B cell (primary cell): ENCODE measurements around the gene ASB2. TPM values are rescaled to one million over a fixed set of nuclear protein-coding genes. Genes with fewer than 3 reads are reported as not detected.

ENCODE experiments used
- ATAC-seq: fragments of 200-7000 bp; cut with Tn5 transposase; one replicate; pipeline ENCODE4 v1.10.0; 2021; ENCODE audit warnings: low read depth, mild to moderate bottlenecking, moderate number of reproducible peaks, moderate library complexity
- CTCF ChIA-PET: fragments of 350-600 bp; sonication (Branson Sonifier 250); formaldehyde crosslinking; loops from one replicate; lab custom pipeline; 2021; ENCODE audit warnings: antibody characterized with exemption, inconsistent platforms; lab: Charles Lee
- POLR2A ChIA-PET: fragments of 350-600 bp; sonication (Branson Sonifier 250); formaldehyde crosslinking; loops from one replicate; lab custom pipeline; 2021; ENCODE audit warnings: antibody characterized with exemption; lab: Charles Lee
- DNase-seq: peaks from one replicate; pipeline ENCODE4 v3.0.0; 2013
- H2AFZ ChIP-seq: 2 replicates; pipeline ENCODE4 v1.6.1; 2012; ENCODE audit warnings: mild to moderate bottlenecking, low read depth, low read length; ENCODE audit not compliant: insufficient read depth, poor library complexity, severe bottlenecking
- H3K27ac ChIP-seq, 2 donors: 1 replicate in 1 of 2; 2 replicates in 1 of 2; pipeline ENCODE4 v1.5.1; 2012 to 2013; ENCODE audit warnings: low read length in 2 of 2, mild to moderate bottlenecking in 2 of 2, moderate library complexity in 1 of 2
- H3K27me3 ChIP-seq, 4 experiments: fragments of 200-600 bp in 1 of 4; sonication (generic) in 1 of 4; replicated peaks in 1 of 4; 1 replicate in 2 of 4; 2 replicates in 2 of 4; pipeline versions ENCODE4 v1.6.1 to v1.7.0; 2013 to 2016; ENCODE audit warnings: low read length in 3 of 4, mild to moderate bottlenecking in 2 of 4, mixed read lengths in 1 of 4, moderate library complexity in 1 of 4; ENCODE audit not compliant: insufficient read depth in 4 of 4, control insufficient read depth in 3 of 4; ENCODE audit errors: control extremely low read depth in 1 of 4
- H3K36me3 ChIP-seq, 2 experiments: replicated peaks in 1 of 2; 1 replicate in 1 of 2; 2 replicates in 1 of 2; pipeline versions ENCODE4 v1.6.1 to v1.7.1; 2013; ENCODE audit warnings: low read length in 1 of 2; ENCODE audit not compliant: insufficient read depth in 2 of 2, control insufficient read depth in 1 of 2; ENCODE audit errors: control extremely low read depth in 1 of 2, extremely low read depth in 1 of 2
- H3K4me1 ChIP-seq, 2 donors: fragments of 200-600 bp in 1 of 2; sonication (generic) in 1 of 2; 1 replicate in 1 of 2; 2 replicates in 1 of 2; pipeline versions ENCODE4 v1.5.1 to v1.6.1; 2013 to 2017; ENCODE audit warnings: low read length in 2 of 2; ENCODE audit not compliant: control insufficient read depth in 2 of 2, insufficient read depth in 2 of 2
- H3K4me2 ChIP-seq: replicated peaks from 2 replicates; pipeline ENCODE3; 2012; ENCODE audit warnings: mild to moderate bottlenecking, low read depth, low read length; ENCODE audit not compliant: poor library complexity, severe bottlenecking
- H3K4me3 ChIP-seq, 5 experiments: fragments of 200-600 bp in 1 of 5; sonication (generic) in 1 of 5; 1 replicate in 3 of 5; 2 replicates in 2 of 5; pipeline versions ENCODE4 v1.5.1 to v1.7.0; 2011 to 2016; ENCODE audit warnings: low read length in 4 of 5, mild to moderate bottlenecking in 4 of 5, low read depth in 2 of 5, control low read depth in 1 of 5, moderate library complexity in 1 of 5; ENCODE audit not compliant: insufficient read depth in 1 of 5; ENCODE audit errors: control extremely low read depth in 1 of 5, extremely low read depth in 1 of 5
- H3K79me2 ChIP-seq: fragments of 200-600 bp; sonication (generic); one replicate; pipeline ENCODE4 v1.6.0; 2016; ENCODE audit warnings: low read length; ENCODE audit not compliant: control insufficient read depth, insufficient read depth
- H3K9ac ChIP-seq: fragments of 200-600 bp; sonication (generic); 2 replicates; pipeline ENCODE4 v1.6.1; 2017; ENCODE audit warnings: mild to moderate bottlenecking, low read length, moderate library complexity
- H3K9me3 ChIP-seq, 3 donors: one replicate each; pipeline versions ENCODE4 v1.6.1 to v1.7.1; 2013; ENCODE audit warnings: low read length in 2 of 3; ENCODE audit not compliant: control insufficient read depth in 2 of 3, insufficient read depth in 1 of 3; ENCODE audit errors: control extremely low read depth in 1 of 3
- H4K20me1 ChIP-seq: 2 replicates; pipeline ENCODE4 v1.6.0; 2012; ENCODE audit warnings: mild to moderate bottlenecking, low read length; ENCODE audit not compliant: insufficient read depth, control insufficient read depth, poor library complexity, severe bottlenecking
- H3K27ac Mint-ChIP-seq: one replicate; pipeline ENCODE4 v1.8.0; 2021; ENCODE audit warnings: mixed read lengths
- H3K27me3 Mint-ChIP-seq: one replicate; pipeline ENCODE4 v1.8.0; 2021; ENCODE audit warnings: mixed read lengths
- H3K4me1 Mint-ChIP-seq: one replicate; pipeline ENCODE4 v1.8.0; 2021; ENCODE audit warnings: mixed read lengths
- H3K4me3 Mint-ChIP-seq: one replicate; pipeline ENCODE4 v1.8.0; 2021; ENCODE audit warnings: mixed read lengths
- H3K9me3 Mint-ChIP-seq: one replicate; pipeline ENCODE4 v1.8.0; 2022; ENCODE audit warnings: mixed read lengths; ENCODE audit not compliant: insufficient read depth
- EZH2 ChIP-seq: IDR thresholded peaks from 2 replicates; pipeline ENCODE4 v1.6.1; 2012; ENCODE audit warnings: borderline replicate concordance, low read depth, mild to moderate bottlenecking, moderate library complexity, low read length; ENCODE audit not compliant: insufficient read depth, poor library complexity, severe bottlenecking
- WGBS: methylation state at CpG from one replicate; pipeline ENCODE4 v1.1.5; 2013; ENCODE audit warnings: missing lambda C conversion rate; ENCODE audit not compliant: insufficient coverage; 5-methylcytosine and 5-hydroxymethylcytosine counted together
- intact Hi-C: fragments of 100-400 bp; cut with micrococcal nuclease; formaldehyde crosslinking; loops from one replicate; pipeline ENCODE4 v1.10.0; 2022
- polyA plus RNA-seq: library from polyadenylated mRNA; depleted of rRNA; stranded (reverse); fragments of >200 nt; gene quantifications from 2 replicates; pipeline ENCODE4 v1.2.3, GENCODE V29; 2012
- total RNA-seq, 2 donors: library from RNA; stranded (reverse); fragments of 120-200 nt in 1 of 2; gene quantifications; 1 replicate in 1 of 2; 2 replicates in 1 of 2; pipeline versions ENCODE4 v1.2.3 to v1.2.4, GENCODE V29; 2013 to 2022
- TF ChIP-seq, protein P1 (sequence below): fragments of 200-600 bp; IDR thresholded peaks from one replicate; pipeline ENCODE4 v1.8.0; 2022; ENCODE audit warnings: antibody characterized with exemption, mild to moderate bottlenecking

Gene ASB2
- total and polyA plus RNA-seq, 2 donors (not counting 1 experiment from before 2014, with no cell fraction given), result 1.5 to 2.7 TPM

GRCh38 chr14:93902619-93903307, 73.6 kb downstream of the ASB2 start:
- Histone ChIP-seq H2AFZ (no peak overlapping the region), H3K9ac (no peak overlapping the region), H3K36me3 (no peaks in the 10 kb centered on the region), H3K4me2 (no peak overlapping the region), H3K27ac (no peak overlapping the region), H3K4me1 (no peaks in the 10 kb centered on the region), H3K9me3 (peaks cover 0 to 6% (median 0%) of the 10 kb centered on the region in 3 donors), H3K4me3 (no peak overlapping the region), H4K20me1 (no peaks in the 10 kb centered on the region), H3K27me3 (peaks cover 0 to 7% (median under 1%) of the 10 kb centered on the region in 4 experiments), H3K79me2 (no peaks in the 10 kb centered on the region)
- Mint-ChIP-seq H3K27me3 (peaks cover 14% of the 10 kb centered on the region), H3K27ac (no peak overlapping the region), H3K4me3 (no peak overlapping the region), H3K4me1 (no peaks in the 10 kb centered on the region), H3K9me3 (peaks cover 2% of the 10 kb centered on the region)
- CTCF ChIA-PET, result interaction anchor here (1.3 kb wide), 1 partner anchor 37 kb away, joined by 3 read pairs; no protein-coding TSS in a partner anchor
- POLR2A ChIA-PET, result no interaction called here
- intact Hi-C loops, result loop anchor here (1.0 kb wide), 1 partner anchor 10 kb away; no protein-coding TSS in a partner anchor
- TF ChIP-seq, protein P1, sequence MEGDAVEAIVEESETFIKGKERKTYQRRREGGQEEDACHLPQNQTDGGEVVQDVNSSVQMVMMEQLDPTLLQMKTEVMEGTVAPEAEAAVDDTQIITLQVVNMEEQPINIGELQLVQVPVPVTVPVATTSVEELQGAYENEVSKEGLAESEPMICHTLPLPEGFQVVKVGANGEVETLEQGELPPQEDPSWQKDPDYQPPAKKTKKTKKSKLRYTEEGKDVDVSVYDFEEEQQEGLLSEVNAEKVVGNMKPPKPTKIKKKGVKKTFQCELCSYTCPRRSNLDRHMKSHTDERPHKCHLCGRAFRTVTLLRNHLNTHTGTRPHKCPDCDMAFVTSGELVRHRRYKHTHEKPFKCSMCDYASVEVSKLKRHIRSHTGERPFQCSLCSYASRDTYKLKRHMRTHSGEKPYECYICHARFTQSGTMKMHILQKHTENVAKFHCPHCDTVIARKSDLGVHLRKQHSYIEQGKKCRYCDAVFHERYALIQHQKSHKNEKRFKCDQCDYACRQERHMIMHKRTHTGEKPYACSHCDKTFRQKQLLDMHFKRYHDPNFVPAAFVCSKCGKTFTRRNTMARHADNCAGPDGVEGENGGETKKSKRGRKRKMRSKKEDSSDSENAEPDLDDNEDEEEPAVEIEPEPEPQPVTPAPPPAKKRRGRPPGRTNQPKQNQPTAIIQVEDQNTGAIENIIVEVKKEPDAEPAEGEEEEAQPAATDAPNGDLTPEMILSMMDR, result no peak
- no peak for TF ChIP-seq EZH2
- DNase-seq (no peak), ATAC-seq (no peak)
- 85% methylated on average over 13 of the region's 13 CpGs for WGBS

DNA sequence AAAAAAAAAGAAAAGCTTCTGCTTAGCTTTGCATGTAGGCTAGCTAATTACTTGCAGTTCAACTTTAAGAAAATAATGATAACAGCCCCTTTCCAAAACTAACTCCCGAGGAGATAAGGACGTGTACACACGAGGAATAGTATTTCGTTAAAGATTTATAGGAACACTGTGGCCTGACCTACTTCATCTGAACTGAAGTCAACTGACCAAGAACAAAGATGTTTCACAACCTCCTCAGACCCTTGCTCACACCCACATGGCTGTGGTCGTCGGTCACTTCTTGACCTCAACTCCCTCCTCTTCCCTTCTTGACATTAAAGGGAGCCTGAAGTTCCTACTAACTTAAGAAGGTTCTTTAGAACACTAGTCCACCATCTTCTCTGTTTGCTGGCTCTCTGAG, 74.6 kb downstream of the ASB2 start:
- peaks cover 2% of the 10 kb centered on the region for H3K9me3 Mint-ChIP-seq

More for the DNA sequence above, 74.6 kb downstream of the ASB2 start:
- H3K4me1 ChIP-seq, result no peaks in the 10 kb centered on the region
- intact Hi-C loops, result no loop called here
- ChIA-PET CTCF (interaction anchor here (1.3 kb wide), 1 partner anchor 38 kb away, joined by 3 read pairs; no protein-coding TSS in a partner anchor), POLR2A (no interaction called here)
- Mint-ChIP-seq H3K27ac (no peak overlapping the region), H3K4me1 (no peaks in the 10 kb centered on the region), H3K27me3 (peaks cover 18% of the 10 kb centered on the region), H3K4me3 (no peak overlapping the region)
- DNase-seq (no peak), ATAC-seq (no peak)
- 70% methylated on average over 6 of the region's 6 CpGs for WGBS
- no peaks in the 10 kb centered on the region for H4K20me1 ChIP-seq
- no peak overlapping the region for H3K27ac ChIP-seq
- no peak overlapping the region for H3K4me2 ChIP-seq
- no peaks in the 10 kb centered on the region for H3K79me2 ChIP-seq
- peaks cover 0 to 6% (median 0%) of the 10 kb centered on the region in 3 donors for H3K9me3 ChIP-seq
- peaks cover 0 to 7% (median 0%) of the 10 kb centered on the region in 4 experiments for H3K27me3 ChIP-seq
- no peak overlapping the region for H3K4me3 ChIP-seq
- no peak overlapping the region for H2AFZ ChIP-seq
- no peak overlapping the region for H3K9ac ChIP-seq
- no peaks in the 10 kb centered on the region for H3K36me3 ChIP-seq
- TF ChIP-seq, protein P1, result no peak
- no peak for TF ChIP-seq EZH2
